GM18951 (cell line): Measurements from ENCODE around the gene AURKB.
"Not testable (repeated sequence)": the region's sequence is repeated elsewhere in the genome, so short reads cannot be mapped to it uniquely, and the experiment has no call there.

Experiments
- POLR2A ChIP-seq: IDR thresholded peaks from 4 replicates; pipeline ENCODE4 v1.6.1; 2011; ENCODE audit warnings: mild to moderate bottlenecking; ENCODE audit not compliant: insufficient read length, insufficient read depth; ENCODE audit errors: extremely low read depth
- in situ Hi-C: fragments of 300-500 bp; cut with MboI; formaldehyde crosslinking; loops from one replicate; pipeline ENCODE4 v1.12.0; 2022; ENCODE audit warnings: low sequenced_read_pairs, mixed read lengths, inconsistent platforms; ENCODE audit not compliant: unreplicated experiment

Gene AURKB

DNA sequence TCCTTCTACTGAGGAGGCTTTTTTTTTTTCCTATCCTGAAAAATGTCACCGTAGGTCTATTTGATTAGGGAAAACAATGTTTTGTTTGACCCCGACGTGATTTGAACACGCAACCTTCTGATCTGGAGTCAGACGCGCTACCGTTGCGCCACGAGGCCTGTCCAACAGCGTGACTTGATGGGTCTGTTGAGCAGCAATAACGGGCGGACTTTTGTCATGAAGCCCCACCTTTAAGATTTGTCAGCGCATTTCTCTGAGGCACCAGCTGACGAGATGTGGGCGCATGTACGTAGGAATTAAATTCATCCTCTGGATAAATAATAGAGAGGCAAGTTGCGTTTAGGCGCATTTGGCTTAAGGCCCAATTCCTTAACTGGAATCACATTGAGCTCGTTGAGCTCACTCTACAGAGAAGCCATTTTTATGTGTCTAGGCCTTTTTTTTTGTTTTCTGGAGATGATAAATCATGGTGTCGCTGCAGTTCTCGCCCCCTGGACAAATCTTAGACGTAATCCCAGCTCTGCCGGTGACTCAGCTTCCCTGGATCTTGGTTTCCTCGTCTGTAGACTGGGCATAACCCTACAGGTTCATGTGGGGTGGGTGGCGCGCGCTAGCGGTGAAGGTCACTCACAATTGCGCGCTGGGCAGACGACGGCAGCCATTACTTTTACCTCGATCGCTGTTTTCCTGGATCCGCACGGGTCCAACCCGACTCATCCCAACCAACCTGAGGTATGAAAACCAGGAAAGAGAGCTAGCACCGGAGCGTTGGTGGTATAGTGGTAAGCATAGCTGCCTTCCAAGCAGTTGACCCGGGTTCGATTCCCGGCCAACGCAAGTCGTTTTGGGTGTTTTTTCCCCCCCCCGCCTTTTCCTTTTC lies 10.6 kb upstream of the AURKB start:
- TF ChIP-seq POLR2A, result no peak
- in situ Hi-C loops, result no loop called here

DNA sequence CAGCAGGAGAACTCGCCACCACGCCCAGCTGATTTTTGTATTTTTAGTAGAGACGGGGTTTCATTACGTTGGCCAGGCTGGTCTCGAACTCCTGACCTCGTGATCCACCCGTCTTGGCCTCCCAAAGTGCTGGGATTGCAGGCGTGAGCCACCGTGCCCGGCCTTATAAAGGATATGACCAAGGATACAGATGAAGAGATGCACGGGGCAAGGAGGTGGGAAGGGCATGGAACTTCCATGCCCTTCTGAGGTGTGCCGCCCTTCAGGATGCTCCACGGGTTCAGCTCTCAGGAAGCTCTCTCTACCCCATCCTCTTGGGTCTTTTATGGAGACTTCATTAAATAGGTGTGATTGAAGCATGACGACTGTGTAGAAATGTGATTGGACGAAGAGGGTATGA lies 3.6 kb upstream of the AURKB start:
- in situ Hi-C loops, result not testable (repeated sequence)

DNA sequence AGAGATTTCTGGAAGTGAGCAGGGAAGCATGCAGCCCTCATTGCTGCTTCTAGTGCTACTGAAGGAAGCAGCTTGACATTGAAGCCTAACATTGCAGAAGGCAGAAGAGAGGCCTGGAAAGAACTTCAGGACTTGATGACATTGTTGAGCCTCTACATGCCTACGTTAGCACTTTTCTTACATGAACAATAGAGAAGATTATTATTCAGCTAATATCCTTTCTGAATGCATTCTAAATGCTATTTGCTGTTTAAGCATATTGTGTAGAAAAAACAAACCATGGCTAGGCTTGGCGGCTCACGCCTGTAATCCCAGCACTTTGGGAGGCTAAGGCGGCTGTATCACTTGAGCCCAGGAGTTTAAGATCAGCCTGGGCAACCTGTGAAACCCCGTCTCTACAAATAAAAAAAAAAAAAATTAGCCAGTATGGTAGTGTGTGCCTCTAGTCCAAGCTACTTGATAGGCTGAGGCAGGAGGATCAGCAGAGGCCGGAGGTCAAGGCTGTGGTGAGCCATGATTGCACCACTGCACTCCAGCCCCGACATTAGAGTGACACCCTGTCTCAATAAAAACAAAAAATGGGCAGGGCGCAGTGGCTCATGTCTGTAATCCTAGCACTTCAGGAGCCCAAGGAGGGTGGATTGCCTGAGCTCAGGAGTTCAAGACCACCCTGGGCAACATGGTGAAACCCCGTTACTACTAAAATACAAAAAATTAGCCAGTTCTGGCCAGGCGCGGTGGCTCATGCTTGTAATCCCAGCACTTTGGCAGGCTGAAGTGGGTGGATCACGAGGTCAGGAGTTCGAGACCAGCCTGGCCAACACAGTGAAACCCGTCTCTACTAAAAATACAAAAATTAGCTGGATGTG lies 2.2 kb upstream of the AURKB start:
- no peak for TF ChIP-seq POLR2A
- in situ Hi-C loops, result no loop called here

DNA sequence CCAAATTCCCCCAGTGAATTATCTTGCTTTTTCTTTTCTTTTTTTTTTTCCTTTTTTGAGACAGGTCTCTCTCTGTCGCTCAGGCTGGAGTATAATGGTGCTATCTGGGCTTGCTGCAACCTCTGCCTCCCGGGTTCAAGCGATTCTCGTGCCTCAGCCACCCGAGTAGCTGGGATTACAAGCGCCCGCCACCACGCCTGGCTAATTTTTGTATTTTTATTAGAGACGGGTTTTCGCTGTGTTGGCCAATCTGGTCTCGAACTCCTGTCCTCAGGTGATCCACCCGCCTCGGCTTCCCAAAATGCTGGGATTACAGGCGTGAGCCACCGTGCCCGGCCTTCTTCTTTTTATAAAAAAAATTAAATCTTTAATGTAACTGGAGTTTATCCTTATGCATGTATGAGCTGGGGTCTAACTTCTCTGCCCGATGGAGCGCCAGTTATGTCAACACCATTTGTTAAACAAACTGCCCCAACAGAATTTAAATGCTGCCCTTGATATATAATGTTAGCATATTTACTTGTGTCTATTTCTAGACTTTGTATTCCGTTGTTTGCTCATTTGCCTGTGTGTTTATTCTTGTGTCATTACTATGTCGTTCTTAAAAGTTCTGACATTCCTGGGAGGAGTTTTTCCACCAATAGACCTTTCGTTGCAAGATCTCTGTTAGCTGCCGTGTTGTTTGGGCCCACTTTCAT lies 535 bp upstream of the AURKB start:
- in situ Hi-C loops, result no loop called here
- no peak for TF ChIP-seq POLR2A

DNA sequence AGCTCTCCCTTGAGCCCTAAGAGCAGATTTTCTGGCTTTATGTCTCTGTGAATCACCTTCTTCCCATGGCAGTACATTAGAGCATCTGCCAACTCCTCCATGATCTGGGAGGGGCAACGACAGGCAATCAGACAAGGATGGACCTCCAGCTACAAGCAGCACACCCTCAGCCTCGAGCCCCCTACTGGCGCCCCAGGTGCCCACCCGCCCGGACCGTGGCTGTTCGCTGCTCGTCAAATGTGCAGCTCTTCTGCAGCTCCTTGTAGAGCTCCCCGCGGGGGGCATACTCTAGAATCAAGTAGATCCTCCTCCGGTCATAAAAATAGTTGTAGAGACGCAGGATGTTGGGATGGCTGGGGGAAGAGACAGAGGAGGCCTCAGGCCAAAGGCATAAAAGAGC lies 3.8 kb downstream of the AURKB start:
- no peak for TF ChIP-seq POLR2A

DNA sequence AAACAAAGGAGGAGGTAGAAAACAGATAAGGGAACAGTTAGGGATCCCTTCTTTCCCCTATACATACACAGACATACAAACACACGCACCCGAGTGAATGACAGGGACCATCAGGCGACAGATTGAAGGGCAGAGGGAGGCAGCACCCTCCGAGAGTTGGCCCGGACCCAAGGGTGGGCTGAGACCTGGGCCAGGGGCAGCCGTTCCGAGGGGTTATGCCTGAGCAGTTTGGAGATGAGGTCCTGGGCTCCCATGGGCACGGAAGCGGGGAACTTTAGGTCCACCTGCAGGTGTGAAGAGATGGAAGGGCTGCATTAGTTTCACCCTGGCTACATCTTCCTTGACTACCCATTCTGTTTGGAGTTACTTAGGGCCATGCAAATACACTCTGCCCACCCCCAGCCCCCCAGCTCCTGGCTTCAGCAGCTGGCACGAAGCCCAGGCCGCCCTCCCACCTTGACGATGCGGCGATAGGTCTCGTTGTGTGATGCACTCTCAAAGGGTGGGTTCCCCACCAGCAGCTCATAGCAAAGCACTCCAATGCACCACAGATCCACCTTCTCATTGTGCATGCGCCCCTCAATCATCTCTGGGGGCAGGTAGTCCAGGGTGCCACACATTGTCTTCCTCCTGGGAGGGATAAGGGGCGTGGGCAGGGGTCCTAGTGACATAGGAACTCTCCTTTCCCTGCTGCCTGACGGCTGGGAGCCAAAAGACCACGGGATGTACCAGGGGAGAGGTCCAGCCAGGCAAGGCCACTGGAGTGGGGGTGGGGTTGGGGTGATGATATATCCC lies 5.4 kb downstream of the AURKB start:
- peak; percentile 14 for TF ChIP-seq POLR2A
- in situ Hi-C loops, result no loop called here

More for the DNA sequence above, 3.8 kb downstream of the AURKB start:
- in situ Hi-C loops, result no loop called here

DNA sequence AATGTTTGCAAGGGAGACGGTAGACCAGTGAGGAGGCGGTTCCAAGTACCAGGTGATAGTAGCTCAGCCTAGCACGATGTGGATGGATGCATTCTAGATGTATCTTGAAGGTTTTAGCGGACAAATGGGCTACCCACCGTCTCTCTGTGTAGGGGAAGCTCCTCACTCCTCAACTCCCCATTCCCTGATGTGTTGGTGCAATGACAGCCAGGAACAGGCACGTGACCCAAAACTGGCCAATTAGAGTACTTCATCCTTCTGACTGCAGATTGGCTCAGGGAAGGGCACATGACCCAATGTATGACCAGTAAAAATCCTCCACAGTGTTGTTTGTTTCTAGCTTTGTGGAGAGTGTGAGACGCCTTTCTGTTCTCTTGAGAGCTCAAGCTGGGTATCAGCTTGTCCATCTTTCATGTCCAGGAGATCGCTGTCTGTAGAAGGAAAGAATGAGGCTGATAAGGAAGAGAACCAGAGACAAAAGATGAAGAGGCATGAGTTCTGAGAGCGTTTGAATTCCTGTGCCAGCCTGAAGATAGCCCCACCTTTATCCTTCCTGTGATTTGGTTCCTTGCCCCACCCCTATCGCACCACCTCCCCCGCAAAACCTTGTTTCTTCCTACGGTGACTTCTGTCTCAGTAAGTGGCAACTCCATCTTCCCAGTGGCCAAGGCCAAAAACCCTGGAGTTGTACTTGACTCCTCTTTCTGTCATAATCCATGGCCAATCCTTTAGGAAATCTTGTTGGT lies 18.1 kb downstream of the AURKB start:
- TF ChIP-seq POLR2A, result peak; percentile 49
- in situ Hi-C loops, result no loop called here

DNA sequence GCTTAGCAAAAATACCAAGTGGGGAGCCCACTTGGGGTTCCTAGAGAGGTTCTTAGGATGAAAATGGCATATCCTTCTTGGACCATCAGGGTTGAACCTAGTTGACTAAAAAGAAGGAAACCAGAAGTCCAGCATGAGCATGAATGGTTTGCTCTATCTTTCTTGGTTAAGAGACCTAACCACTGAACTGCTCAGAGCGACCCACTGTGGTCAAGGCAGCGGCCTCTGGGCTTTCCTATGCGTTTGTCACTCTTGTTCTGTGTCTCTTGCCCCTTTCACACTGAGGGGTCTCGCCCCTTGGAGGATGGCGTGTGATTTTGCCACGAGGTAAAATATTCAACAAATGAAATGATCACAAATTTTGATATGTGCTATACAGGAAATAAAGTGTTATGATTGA lies 19.9 kb downstream of the AURKB start:
- in situ Hi-C loops, result no loop called here
- no peak for TF ChIP-seq POLR2A

DNA sequence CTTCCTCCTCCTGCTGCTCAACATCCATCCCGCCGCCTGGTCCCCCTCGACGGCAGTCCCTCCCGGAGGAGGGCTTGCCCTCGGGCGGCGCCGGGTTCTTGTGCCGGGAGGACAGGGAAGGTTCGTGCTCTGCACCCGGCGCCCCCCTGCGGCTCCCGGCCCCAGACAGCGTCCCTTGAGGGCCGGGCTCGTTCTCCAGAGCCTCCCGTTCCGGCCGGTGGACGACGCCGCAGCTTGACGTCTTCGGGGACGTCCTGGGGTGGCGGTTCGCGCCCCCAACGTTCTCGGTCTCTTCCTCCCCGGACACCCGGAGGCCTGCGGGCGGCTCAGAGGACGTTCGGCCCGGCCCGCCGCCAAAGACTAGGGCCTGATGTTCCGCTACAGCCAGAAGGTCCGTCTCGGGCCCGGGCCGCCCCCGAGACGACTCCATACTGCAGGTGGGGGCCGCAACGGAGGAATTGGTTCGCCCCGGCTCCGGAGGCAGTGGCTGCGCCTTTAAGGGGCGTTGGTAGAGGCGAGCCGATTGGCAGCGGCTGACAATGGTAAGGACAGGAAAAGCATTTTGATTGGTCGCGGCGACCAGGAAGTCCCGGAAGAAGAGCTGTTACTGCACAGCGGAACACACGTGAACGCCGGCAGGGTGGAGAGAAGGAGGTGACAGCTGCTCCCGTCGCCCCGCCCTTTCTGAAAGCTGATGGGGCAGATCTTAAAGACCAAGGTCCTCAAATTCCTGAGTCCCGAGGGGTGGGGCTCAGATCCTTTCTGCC lies 20.5 kb downstream of the AURKB start, which contains the start of gene BORCS6:
TSS of gene BORCS6 (minus strand) at position 470 of the 767 bp plus-strand sequence. CDS start at position 430, 40 bp downstream.
- in situ Hi-C loops, result no loop called here

DNA sequence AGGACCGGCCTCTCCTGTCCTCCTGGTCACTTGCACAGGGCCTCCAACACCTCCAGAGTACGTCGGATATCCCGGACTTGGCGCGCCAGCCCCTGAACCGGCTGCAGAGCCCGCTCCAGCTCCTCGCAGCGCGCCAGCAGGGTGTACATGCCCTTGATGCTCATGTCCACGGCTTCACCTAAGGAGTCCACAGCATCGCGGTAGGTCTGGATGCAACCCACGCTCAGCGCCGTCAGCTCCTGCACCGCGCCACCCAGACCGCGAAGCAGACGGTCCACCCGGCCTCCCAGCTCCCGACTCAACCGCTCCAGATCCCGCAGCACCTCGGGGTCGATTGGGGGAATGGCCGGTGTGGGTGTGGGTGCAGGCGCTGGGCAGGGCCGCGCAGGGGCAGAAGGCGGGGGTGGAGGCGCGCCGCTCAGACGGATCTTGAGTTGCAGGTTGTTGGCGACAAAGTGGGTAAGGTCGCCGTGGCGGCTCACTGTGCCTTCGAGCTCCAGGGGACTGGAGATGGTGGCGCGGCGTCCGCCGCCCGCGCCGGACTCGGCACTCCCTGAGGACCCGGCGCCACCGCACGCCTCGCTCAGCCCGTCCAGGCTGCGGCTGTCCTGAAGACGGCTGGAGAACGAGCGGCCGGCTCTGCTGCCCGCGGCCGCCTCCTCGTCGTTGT lies 21.2 kb downstream of the AURKB start:
- in situ Hi-C loops, result no loop called here

More for the DNA sequence above, 20.5 kb downstream of the AURKB start, which contains the start of gene BORCS6:
- TF ChIP-seq POLR2A, result peak; percentile 85

More for the DNA sequence above, 21.2 kb downstream of the AURKB start:
- no peak for TF ChIP-seq POLR2A
